Retinal pigment epithelial cell (primary cell): ENCODE results near the gene DIPK2B.

Experiments used
- DNase-seq: peaks from one replicate; pipeline ENCODE4 v3.0.0-alpha.2; 2010; ENCODE audit warnings: low read depth
- H3K4me3 ChIP-seq: 2 replicates; pipeline ENCODE4 v1.5.1; 2011; ENCODE audit warnings: mild to moderate bottlenecking, low read length, control low read depth, moderate library complexity
- CTCF ChIP-seq: conservative IDR thresholded peaks from 2 replicates; pipeline ENCODE4 v1.5.1; 2011; ENCODE audit warnings: low read depth, low read length, control low read depth, inconsistent platforms

The DIPK2B gene

DNA sequence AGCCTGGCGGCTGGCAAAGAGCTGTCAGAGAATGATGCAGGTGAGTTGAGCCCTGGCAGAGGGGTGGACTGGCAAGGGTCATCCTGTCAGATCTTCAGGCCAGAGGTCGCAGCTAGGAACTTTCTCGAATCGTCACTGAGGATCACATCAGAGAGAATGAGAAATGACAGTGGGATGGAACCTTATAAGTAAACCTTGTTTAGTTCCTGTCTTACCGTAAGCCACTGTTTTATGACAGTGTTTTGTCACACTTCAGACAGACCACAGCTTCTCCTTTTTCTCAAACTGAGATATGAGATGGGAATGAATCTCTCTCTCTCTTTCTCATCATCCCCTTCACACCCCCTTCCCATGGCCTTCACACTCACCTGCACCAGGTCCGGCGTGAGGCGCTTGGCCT is 9.3 kb downstream of the DIPK2B start:
- H3K4me3 ChIP-seq, result no peak overlapping the region
- DNase-seq, result no peak
- no peak for TF ChIP-seq CTCF

- DNase-seq, result no peak
- no peak for TF ChIP-seq CTCF
- H3K4me3 ChIP-seq, result no peak overlapping the region
Observed at GRCh38 chrX:45187731-45188130, 12.9 kb downstream of the DIPK2B start.

GRCh38 chrX:45186643-45187026 is 14.0 kb downstream of the DIPK2B start:
- no peak overlapping the region for H3K4me3 ChIP-seq
- TF ChIP-seq CTCF, result no peak
- DNase-seq, result no peak

DNA sequence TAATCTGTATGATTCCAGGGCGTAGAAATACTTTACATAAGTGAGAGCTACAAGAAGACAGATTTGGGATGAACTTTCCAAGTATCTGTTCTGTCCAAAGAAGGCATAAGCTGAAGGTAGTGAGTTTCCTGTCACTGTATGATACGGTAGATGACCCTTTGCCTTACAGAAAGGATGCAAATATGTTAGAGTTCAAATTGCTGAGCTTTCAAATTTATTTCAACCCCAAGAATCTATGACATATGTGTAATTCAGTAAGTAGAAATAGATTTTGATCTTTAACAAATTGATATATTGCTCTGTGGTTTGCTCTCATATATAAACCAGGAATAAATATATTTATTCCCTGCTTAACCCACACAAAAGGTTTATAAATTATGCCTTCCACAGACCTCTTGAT is 16.5 kb downstream of the DIPK2B start:
- H3K4me3 ChIP-seq, result no peak overlapping the region
- no peak for DNase-seq
- no peak for TF ChIP-seq CTCF

DNA sequence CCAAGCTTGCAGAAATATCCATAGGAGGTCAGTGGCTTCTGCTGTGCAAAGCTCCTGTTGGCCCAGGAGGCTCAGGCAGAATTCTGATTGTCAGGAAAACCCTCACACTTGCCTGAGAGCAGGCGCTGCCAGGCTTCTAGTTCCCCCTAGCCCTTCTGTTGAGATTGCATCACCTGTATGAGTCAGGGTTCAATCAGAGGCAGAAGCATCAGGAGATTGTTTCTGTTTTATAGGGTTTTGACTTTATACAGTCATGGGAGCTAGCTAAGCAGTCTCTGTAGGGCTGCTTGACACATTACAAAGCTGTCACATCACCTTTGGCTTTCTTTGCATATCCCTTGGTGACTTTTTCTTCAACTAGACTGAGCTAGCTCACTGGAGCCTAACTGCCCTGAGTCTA is 27.8 kb downstream of the DIPK2B start:
- H3K4me3 ChIP-seq, result no peak overlapping the region
- DNase-seq, result peak; percentile 48
- TF ChIP-seq CTCF, result no peak

DNA sequence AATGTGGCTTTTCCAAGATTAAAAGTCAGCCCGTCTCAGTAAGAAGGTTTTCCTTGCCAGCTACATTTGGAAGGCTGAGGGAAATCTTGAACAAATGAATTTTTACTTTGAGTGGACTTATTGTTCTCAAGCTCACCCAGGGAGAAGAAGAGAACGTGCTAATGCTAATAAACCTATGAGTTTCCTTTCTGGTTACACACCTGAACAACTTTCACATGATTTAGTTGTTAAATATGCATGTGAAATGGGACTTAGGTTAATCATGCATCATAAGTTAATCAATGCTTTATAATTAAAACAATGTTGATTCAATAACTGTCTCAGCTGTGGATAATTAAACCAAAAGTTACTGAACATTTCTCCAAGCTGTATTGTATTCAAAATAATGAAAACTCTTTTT is 33.9 kb downstream of the DIPK2B start:
- H3K4me3 ChIP-seq, result no peak overlapping the region
- no peak for DNase-seq
- no peak for TF ChIP-seq CTCF

DNA sequence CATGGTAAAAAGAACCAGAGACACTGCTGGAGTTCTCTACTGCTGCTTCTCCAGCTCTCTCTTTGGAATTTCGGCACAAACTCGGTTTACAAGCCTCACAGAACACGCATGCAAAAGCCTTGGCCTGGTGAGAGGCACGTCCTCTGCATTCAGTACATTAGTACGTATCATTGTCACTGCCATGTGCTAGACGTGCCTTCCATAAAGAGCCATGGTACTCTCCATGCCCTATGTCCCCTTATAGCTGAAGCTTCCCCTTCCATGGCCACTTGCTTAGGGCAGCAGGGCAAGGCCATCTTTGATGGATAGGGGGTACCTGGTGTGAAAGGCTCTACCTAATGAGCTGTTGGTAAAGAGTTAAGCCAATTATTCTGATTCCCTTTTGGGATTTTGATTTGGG is 35.0 kb downstream of the DIPK2B start:
- no peak for DNase-seq
- no peak for TF ChIP-seq CTCF
- no peak overlapping the region for H3K4me3 ChIP-seq
